CD4-positive, alpha-beta T cell treated with Interleukin-6 for 4 hours (primary cell): Measurements from ENCODE around the gene SPATA22.
"Not testable (repeated sequence)": the region's sequence is repeated elsewhere in the genome, so short reads cannot be mapped to it uniquely, and the experiment has no call there.

Source experiments
- DNase-seq: peaks from one replicate; pipeline ENCODE4 v3.0.0-alpha.2; 2020; ENCODE audit warnings: mixed read lengths

Gene SPATA22

DNA sequence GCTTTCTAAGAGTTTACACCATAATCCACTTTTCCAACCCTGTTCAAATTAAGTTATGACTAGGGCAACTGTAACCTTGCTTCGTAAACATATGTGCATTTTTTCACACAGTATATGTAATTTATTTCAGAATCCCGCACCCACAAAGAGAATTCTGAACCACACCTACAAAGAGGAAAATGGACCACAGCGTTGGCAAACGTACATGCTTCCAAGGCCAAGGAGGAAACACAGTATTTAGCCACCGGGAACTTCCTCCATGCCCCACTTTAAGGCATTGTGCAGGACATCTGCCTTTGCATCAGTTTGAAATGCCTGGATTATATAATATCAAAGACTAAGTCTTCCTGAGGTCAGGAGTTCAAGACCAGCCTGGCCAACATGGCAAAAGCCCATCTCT, 2.1 kb downstream of the SPATA22 start:
- no peak for DNase-seq

DNA sequence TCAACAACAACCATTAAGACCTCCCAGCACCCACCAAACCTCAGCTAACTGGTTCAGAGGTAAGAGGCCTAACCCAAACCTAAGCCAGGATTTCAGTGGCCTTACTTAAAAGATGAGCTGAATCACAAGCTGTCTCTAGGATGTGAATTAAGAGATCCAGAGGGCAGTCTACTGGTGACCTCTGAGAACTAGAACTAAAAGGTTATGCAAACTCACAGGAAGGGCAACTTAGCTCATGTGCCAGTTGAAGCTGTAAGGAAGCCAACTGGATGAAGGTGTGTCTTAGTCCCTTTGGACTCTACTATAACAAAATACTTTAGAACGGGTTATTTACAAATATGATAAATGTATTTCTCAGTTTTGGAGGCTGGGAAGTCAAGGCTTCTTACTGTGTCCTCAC, 5.3 kb downstream of the SPATA22 start:
- DNase-seq = not testable (repeated sequence)

DNA sequence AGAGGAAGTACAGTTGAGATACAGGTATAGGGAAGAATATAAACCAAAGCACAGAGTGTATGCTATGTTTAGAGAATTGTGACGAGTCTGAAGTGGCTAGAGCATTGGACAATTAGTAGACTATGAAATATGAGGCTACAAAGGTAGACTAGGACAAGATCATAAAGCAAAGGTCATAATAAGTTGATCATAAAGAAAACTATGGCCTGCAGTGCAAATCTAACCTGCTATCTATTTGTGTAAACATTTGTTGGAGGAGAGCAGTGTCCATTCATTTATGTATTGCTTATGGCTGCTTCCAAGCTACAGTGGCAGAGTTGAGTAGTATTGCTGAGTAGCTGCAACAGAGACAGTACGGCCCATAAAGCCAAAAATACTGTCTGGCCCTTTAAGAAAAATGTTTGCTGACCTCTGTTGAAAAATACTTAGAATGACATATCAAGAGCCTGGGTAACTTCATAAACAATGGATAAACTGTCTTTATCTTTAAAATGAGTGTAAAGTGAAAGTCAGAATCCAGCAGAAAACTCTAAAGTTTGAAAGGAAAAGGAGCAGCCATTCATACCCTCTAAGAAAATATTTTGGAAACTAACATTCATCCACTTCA, 23.5 kb downstream of the SPATA22 start:
- no peak for DNase-seq

GRCh38 chr17:3447625-3448024, 24.0 kb downstream of the SPATA22 start:
- no peak for DNase-seq

GRCh38 chr17:3440451-3440850, 31.2 kb downstream of the SPATA22 start:
- DNase-seq = no peak

DNA sequence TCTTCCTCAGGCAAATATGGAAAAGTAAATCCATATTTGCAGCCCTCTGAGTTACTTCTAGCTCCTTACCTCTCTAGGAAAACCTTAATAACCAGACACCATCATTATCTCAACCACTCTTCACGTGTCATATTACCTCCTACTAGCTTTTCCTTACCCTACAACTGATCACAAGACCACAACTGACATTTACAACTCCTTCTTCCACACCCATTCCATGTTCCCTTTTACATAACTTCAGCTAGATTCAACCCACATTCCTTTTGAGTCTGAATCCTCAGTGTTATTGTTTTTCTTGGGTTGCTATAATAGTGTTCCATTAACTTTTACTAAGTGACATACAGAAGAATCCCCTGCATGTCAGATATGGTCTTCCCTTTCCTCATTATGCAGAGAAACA, 33.3 kb downstream of the SPATA22 start:
- DNase-seq = no peak

- DNase-seq = no peak
Observed at GRCh38 chr17:3433741-3434140, 37.9 kb downstream of the SPATA22 start, which contains the start of gene OR1E2. TSS of gene OR1E2 (minus strand) at chr17:3433841. CDS start at chr17:3433841, 0 bp downstream.

- DNase-seq = peak; percentile 2
Observed at GRCh38 chr17:3433215-3433614, 38.4 kb downstream of the SPATA22 start.

GRCh38 chr17:3418222-3418621, 53.4 kb downstream of the SPATA22 start:
- DNase-seq = no peak

- DNase-seq = no peak
Observed at GRCh38 chr17:3415610-3416009, 56.0 kb downstream of the SPATA22 start.

DNA sequence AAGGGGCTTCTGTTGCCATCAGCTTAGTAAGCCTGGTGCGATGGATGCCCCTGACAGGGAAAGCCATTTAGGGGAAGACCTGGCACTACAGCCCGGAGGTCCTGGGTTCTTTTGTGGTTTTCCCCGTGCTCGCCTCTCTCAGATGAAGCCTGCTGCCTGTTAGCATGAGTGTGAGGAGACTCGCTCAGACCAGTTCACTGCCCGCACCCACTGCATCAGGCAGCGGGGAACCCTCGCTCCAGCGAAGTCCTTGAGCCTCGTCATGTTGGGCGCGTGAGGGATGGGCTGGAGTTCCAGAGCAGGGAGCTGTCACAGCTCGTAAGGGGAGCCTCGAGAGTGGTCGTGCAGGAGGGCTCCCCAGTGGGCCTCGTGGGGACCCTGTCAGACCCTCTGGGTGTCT, 59.4 kb downstream of the SPATA22 start:
- not testable (repeated sequence) for DNase-seq

DNA sequence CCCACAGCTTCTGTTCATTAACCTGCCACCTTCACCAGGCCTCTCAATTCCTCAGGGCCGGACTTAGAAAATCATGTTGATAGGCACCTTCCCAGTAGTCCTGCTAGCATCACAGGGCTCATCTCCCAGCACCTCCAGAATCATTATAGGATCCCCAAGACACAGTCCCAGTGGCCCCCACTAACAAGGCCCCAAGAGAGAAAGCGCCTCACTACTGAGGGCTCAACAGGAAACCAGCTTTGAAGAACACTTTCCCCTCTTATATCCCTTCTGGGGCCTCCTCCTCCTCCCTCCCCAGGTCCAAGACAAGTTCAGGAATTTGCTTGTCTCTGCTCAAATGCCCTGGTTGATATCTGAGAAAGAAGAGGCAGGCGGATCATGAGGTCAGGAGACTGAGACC, 60.5 kb downstream of the SPATA22 start, which contains the start of gene OR3A3:
Gene OR3A3 (plus strand): TSS at position 301 of the 400 bp plus-strand sequence.
- DNase-seq = no peak

DNA sequence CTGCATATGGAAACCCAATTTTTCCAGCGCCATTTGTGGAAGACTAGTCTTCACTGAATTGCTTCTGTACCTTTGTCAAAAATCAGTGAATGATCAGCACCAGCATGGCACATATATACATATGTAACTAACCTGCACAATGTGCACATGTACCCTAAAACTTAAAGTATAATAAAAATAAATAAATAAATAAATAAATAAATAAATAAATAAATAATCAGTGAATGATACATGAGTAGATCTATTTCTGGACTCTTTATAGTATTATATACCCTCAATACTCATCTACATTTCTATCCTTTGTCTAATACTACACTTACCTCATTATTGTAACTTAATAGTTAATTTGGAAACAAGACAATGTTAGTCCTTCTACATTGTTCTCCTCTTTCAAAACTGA, 67.8 kb downstream of the SPATA22 start:
- not testable (repeated sequence) for DNase-seq

DNA sequence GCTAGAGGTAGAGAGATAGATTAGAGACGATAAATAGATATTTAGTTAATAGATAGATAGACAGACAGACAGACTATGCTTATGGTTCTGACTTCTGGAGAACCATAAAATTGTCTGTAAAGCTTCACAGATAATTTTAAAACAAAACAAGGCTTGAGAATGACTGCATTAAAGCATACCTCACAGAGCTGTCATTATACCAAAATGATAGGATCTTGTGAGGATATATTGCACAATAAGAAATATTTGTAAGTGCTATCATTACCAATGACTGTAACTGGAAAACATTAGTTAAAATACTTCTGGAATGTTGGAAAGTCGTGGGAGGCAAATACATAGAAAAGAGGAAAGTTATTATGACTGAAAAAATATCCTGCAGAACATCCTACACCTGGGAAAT, 69.8 kb downstream of the SPATA22 start:
- DNase-seq = no peak

DNA sequence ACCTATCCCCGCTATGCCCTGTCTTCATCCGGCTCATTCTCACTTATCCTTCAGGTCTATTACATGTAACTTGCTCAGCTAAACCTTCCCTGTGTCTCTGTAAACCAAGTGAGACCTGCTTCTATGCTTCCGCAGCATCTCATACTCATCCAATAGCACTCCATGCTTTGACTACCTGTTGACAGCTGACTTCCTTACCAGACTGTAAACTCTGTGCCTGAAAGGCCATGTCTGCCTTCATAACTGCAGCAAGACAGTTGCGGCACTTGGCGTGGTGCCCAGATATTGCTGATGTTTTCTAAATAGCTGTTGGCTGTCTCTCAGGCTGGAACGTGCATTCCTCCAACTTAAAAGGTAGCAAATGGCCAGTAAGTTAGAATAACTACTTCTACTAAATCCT, 71.6 kb downstream of the SPATA22 start:
- no peak for DNase-seq

- no peak for DNase-seq
Observed at GRCh38 chr17:3398310-3398709, 73.3 kb downstream of the SPATA22 start, which contains the start of gene OR1E1. TSS of gene OR1E1 (minus strand) at chr17:3398410. CDS start at chr17:3398410, 0 bp downstream.

GRCh38 chr17:3397801-3398200, 73.8 kb downstream of the SPATA22 start:
- DNase-seq = not testable (repeated sequence)
